Brain microvascular endothelial cell (primary cell): Measurements from ENCODE around the gene TRAPPC1.

ENCODE experiments used
- DNase-seq: peaks from one replicate; pipeline ENCODE4 v3.0.0-alpha.2; 2020
- H3K27ac ChIP-seq: fragments of 250-450 bp; sonication (Bioruptor Pico); 2 replicates; pipeline ENCODE4 v1.5.1; 2020; ENCODE audit warnings: mild to moderate bottlenecking, moderate library complexity
- H3K27me3 ChIP-seq: fragments of 250-450 bp; sonication (Bioruptor Pico); replicated peaks from 2 replicates; pipeline ENCODE4 v1.5.1; 2020; ENCODE audit warnings: mild to moderate bottlenecking
- H3K36me3 ChIP-seq: fragments of 250-450 bp; sonication (Bioruptor Pico); replicated peaks from 2 replicates; pipeline ENCODE4 v1.5.1; 2020; ENCODE audit warnings: mild to moderate bottlenecking
- H3K4me3 ChIP-seq: 2 replicates; pipeline ENCODE4 v1.5.1; 2011; ENCODE audit warnings: low read depth, mild to moderate bottlenecking, control low read depth, low read length, moderate library complexity
- in situ Hi-C: cut with HindIII; loops from 2 replicates; pipeline ENCODE4 v1.10.0; 2017; ENCODE audit warnings: low sequenced_read_pairs, low pct_ligation_motif_present
- TF ChIP-seq, protein P1 (sequence below): IDR thresholded peaks from 2 replicates; pipeline ENCODE4 v1.5.1; 2011; ENCODE audit warnings: low read depth, mild to moderate bottlenecking, moderate library complexity, low read length, control low read depth, inconsistent platforms; ENCODE audit errors: missing control alignments

TRAPPC1 gene

DNA sequence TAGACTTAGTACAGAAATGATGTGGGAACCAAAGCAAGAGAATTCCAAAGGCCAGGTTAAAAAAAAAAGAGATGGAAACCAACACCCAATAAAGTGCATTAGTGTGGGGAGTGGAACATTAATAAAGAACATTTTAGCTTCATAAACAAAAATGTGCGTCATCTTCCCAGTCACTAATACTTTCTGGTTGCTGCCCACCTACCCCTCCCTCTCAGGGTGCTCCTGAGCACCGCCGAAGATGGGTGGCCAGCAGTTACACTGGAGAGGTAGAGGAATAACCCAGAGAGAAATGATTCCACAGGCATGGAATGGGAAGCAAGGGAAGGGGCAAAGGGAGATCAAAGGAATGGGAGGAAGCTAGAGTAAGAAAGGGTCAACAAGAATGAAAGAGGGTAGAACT, 49.1 kb downstream of the TRAPPC1 start:
- DNase-seq: no peak
- TF ChIP-seq, protein P1, sequence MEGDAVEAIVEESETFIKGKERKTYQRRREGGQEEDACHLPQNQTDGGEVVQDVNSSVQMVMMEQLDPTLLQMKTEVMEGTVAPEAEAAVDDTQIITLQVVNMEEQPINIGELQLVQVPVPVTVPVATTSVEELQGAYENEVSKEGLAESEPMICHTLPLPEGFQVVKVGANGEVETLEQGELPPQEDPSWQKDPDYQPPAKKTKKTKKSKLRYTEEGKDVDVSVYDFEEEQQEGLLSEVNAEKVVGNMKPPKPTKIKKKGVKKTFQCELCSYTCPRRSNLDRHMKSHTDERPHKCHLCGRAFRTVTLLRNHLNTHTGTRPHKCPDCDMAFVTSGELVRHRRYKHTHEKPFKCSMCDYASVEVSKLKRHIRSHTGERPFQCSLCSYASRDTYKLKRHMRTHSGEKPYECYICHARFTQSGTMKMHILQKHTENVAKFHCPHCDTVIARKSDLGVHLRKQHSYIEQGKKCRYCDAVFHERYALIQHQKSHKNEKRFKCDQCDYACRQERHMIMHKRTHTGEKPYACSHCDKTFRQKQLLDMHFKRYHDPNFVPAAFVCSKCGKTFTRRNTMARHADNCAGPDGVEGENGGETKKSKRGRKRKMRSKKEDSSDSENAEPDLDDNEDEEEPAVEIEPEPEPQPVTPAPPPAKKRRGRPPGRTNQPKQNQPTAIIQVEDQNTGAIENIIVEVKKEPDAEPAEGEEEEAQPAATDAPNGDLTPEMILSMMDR: no peak
- H3K36me3 ChIP-seq: peaks cover 10% of the 10 kb centered on the region
- no peak overlapping the region for H3K4me3 ChIP-seq
- H3K27ac ChIP-seq: no peak overlapping the region
- in situ Hi-C loops: no loop called here
- no peaks in the 10 kb centered on the region for H3K27me3 ChIP-seq

GRCh38 chr17:7882068-7882467, 49.7 kb downstream of the TRAPPC1 start:
- no peak overlapping the region for H3K4me3 ChIP-seq
- no peak for DNase-seq
- no peak overlapping the region for H3K27ac ChIP-seq
- no peaks in the 10 kb centered on the region for H3K27me3 ChIP-seq
- TF ChIP-seq, protein P1: no peak
- peaks cover 10% of the 10 kb centered on the region for H3K36me3 ChIP-seq
- in situ Hi-C loops: no loop called here

DNA sequence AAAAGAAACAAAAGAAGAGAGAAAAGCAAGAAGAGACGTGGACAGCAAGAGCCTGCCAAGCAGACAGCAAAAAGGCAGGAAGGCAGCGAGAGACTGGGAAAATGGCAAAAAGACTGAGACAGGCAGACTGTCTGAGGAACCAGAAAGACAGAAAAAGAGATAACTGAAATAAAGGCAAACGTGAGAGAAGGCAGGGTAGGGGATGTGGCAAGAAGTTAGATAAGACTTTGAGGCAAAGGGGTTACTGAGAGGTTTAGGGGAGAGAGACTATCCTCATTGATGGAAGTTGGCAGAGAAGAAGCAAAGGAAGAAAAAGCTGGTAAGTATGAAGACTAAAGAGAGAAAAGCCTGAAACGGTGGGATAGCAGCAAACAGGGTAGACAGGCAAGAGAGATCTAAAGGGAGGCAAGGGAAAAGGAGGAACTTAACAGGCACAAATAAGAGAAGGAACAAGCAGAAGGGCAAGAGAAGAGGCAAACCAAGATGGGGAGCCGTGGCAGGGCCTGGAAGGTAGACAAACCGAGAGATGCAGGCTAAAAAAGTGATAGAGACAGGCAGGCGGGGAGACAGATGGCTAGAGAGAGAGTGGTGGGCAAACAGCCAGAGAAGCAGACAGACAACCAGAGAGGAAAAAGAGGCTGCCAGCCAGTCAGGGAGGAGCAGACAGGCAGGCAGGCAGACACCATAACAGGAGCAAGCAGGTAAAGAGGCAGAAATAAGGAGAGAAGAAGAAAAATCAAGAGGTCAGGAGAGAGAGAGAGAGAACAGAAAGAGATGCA, 50.3 kb downstream of the TRAPPC1 start:
- DNase-seq: no peak
- TF ChIP-seq, protein P1: no peak
- Histone ChIP-seq H3K4me3 (no peak overlapping the region), H3K36me3 (peaks cover 10% of the 10 kb centered on the region), H3K27ac (no peak overlapping the region), H3K27me3 (no peaks in the 10 kb centered on the region)
- in situ Hi-C loops: no loop called here
